ENCODE results near the gene CNST.

CNST gene

DNA sequence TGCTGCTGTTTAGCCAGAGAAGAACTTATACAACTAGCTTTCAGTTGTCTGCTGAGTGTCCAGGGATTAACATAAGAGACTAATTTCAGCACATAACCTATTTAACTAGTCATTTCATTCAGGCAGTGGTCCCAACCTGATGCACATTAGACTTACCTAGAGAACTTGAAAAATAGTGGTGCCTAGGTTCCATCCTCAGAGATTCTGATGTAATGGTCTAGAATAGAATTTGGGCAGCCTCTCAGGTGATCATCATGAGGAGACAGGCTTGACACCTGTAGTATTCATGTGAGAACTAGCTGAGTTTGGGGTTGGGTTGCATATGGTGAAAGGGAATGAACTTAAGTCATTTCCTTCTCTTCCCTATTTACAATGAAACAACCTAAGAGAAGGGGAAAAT, 24.8 kb downstream of the CNST start:
- TF ChIP-seq, protein P1, sequence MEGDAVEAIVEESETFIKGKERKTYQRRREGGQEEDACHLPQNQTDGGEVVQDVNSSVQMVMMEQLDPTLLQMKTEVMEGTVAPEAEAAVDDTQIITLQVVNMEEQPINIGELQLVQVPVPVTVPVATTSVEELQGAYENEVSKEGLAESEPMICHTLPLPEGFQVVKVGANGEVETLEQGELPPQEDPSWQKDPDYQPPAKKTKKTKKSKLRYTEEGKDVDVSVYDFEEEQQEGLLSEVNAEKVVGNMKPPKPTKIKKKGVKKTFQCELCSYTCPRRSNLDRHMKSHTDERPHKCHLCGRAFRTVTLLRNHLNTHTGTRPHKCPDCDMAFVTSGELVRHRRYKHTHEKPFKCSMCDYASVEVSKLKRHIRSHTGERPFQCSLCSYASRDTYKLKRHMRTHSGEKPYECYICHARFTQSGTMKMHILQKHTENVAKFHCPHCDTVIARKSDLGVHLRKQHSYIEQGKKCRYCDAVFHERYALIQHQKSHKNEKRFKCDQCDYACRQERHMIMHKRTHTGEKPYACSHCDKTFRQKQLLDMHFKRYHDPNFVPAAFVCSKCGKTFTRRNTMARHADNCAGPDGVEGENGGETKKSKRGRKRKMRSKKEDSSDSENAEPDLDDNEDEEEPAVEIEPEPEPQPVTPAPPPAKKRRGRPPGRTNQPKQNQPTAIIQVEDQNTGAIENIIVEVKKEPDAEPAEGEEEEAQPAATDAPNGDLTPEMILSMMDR (IDR thresholded peaks at IDR 0.05; ENCODE audit: low read depth, low read length), result no peak
- in situ Hi-C loops (cut with HindIII; ENCODE audit: low sequenced_read_pairs), result no loop called here
- H3K4me3 ChIP-seq (ENCODE audit: low read depth, low read length), result no peak overlapping the region
- DNase-seq (ENCODE audit: low read depth, low spot score), result no peak

DNA sequence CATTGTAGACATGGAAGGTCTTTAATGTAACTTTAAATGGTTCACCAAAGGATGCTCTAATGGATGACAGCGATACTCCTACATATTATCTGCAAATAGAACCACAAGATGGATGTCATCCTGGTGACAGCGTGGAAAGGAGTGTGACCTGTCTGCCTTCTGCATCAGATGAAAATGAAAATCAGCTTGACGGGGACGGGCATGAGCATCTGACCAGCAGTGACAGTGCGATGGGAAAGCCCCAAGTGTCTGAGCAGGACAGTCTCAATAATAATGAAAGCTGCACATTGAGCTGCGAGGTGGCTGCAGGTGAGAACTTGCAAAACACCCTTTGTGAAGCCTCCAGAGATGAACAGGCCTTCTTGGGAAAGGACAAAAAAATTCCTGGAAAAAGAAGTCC, 25.2 kb downstream of the CNST start:
- DNase-seq (ENCODE audit: low read depth, low spot score), result no peak
- H3K4me3 ChIP-seq (ENCODE audit: low read depth, low read length), result no peak overlapping the region
- in situ Hi-C loops (cut with HindIII; ENCODE audit: low sequenced_read_pairs), result no loop called here
- TF ChIP-seq, protein P1 (IDR thresholded peaks at IDR 0.05; ENCODE audit: low read depth, low read length), result no peak

GRCh38 chr1:246591958-246592357, 25.7 kb downstream of the CNST start:
- in situ Hi-C loops (cut with HindIII; ENCODE audit: low sequenced_read_pairs), result no loop called here
- TF ChIP-seq, protein P1 (IDR thresholded peaks at IDR 0.05; ENCODE audit: low read depth, low read length), result no peak
- H3K4me3 ChIP-seq (ENCODE audit: low read depth, low read length), result no peak overlapping the region
- DNase-seq (ENCODE audit: low read depth, low spot score), result no peak

DNA sequence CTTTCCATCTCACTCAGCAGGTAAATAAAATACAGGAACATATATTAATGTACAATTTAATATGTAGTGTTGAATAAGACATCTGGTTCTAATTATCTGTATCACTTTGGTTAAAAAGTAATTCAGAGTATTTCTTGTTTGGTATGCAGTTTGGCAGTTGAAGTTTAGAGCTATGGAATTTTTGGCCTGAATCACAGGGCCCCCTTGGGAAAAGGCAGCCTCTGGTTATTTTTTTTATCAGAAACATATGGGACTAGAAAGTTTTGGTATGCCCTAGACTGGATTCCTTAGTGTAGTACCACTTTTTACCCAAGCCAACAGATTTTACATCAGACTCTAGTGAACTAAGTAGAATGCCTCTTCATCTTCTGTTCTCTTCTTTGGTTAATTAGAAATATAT, 26.4 kb downstream of the CNST start:
- TF ChIP-seq, protein P1 (IDR thresholded peaks at IDR 0.05; ENCODE audit: low read depth, low read length), result no peak
- DNase-seq (ENCODE audit: low read depth, low spot score), result peak; percentile 94
- in situ Hi-C loops (cut with HindIII; ENCODE audit: low sequenced_read_pairs), result no loop called here
- no peak overlapping the region for H3K4me3 ChIP-seq (ENCODE audit: low read depth, low read length)

GRCh38 chr1:246595146-246595545, 28.9 kb downstream of the CNST start:
- in situ Hi-C loops (cut with HindIII; ENCODE audit: low sequenced_read_pairs), result no loop called here
- TF ChIP-seq, protein P1 (IDR thresholded peaks at IDR 0.05; ENCODE audit: low read depth, low read length), result no peak
- no peak overlapping the region for H3K4me3 ChIP-seq (ENCODE audit: low read depth, low read length)
- no peak for DNase-seq (ENCODE audit: low read depth, low spot score)

DNA sequence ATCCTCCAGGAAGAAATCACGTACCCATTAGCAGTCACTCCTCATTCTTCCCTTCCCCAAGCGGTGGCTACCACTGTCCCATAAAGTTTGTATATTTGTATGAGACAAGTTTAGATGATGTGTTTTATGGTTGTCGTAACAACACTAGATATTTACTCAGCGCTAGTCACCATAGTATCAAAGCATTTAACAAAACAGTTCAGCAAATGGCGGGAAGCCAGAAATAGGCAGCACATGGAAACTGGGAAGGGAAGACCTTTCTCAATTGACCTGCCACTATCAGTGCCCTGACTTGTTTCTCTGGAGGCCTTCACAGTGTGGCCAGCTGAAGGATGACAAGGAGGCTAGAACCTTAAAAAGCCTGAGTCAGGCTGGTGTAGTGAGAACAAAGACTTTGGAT, 31.1 kb downstream of the CNST start:
- H3K4me3 ChIP-seq (ENCODE audit: low read depth, low read length), result no peak overlapping the region
- in situ Hi-C loops (cut with HindIII; ENCODE audit: low sequenced_read_pairs), result no loop called here
- TF ChIP-seq, protein P1 (IDR thresholded peaks at IDR 0.05; ENCODE audit: low read depth, low read length), result no peak
- DNase-seq (ENCODE audit: low read depth, low spot score), result peak; percentile 85

GRCh38 chr1:246597971-246598370, 31.7 kb downstream of the CNST start:
- no peak overlapping the region for H3K4me3 ChIP-seq (ENCODE audit: low read depth, low read length)
- in situ Hi-C loops (cut with HindIII; ENCODE audit: low sequenced_read_pairs), result no loop called here
- TF ChIP-seq, protein P1 (IDR thresholded peaks at IDR 0.05; ENCODE audit: low read depth, low read length), result no peak

More at GRCh38 chr1:246597971-246598370, 31.7 kb downstream of the CNST start:
- no peak for DNase-seq (ENCODE audit: low read depth, low spot score)

Measured in astrocyte of the spinal cord (primary cell).